Smooth muscle cell (in vitro differentiated cells): ENCODE measurements around the gene MDM1. TPM values are rescaled to one million over a fixed set of nuclear protein-coding genes. Genes with fewer than 3 reads are reported as not detected.

Source experiments
- DNase-seq: peaks from one replicate; lab custom pipeline; 2025; ENCODE audit not compliant: unreplicated experiment; lab: John Stamatoyannopoulos, UW
- H2AFZ ChIP-seq: fragments of 200-600 bp; sonication (generic); 2 replicates; pipeline ENCODE4 v1.6.0; 2016; ENCODE audit warnings: antibody characterized with exemption, low read depth, mild to moderate bottlenecking
- H3F3A ChIP-seq: fragments of 200-600 bp; sonication (generic); 2 replicates; pipeline ENCODE4 v1.6.0; 2017; ENCODE audit warnings: antibody characterized with exemption, low read depth
- H3K27ac ChIP-seq: fragments of 200-600 bp; sonication (generic); 2 replicates; pipeline ENCODE4 v1.5.1; 2016; ENCODE audit warnings: low read depth, mild to moderate bottlenecking
- H3K27me3 ChIP-seq: fragments of 200-600 bp; sonication (generic); 2 replicates; pipeline ENCODE4 v1.6.1; 2016; ENCODE audit warnings: low read depth, mild to moderate bottlenecking
- H3K36me3 ChIP-seq: fragments of 200-600 bp; sonication (generic); 2 replicates; pipeline ENCODE4 v1.5.1; 2016; ENCODE audit warnings: low read depth
- H3K4me1 ChIP-seq: fragments of 200-600 bp; sonication (generic); 2 replicates; pipeline ENCODE4 v1.5.1; 2016; ENCODE audit warnings: low read depth
- H3K4me2 ChIP-seq: fragments of 200-600 bp; sonication (generic); 2 replicates; pipeline ENCODE4 v1.6.0; 2016; ENCODE audit warnings: mild to moderate bottlenecking
- H3K4me3 ChIP-seq: fragments of 200-600 bp; sonication (generic); 2 replicates; pipeline ENCODE4 v1.5.1; 2016; ENCODE audit warnings: mild to moderate bottlenecking
- H3K79me2 ChIP-seq: fragments of 200-600 bp; sonication (generic); 2 replicates; pipeline ENCODE4 v1.6.0; 2016; ENCODE audit warnings: low read depth, mild to moderate bottlenecking
- H3K9ac ChIP-seq: fragments of 200-600 bp; sonication (generic); 2 replicates; pipeline ENCODE4 v1.6.0; 2016; ENCODE audit warnings: low read depth
- H3K9me3 ChIP-seq: fragments of 200-600 bp; sonication (generic); replicated peaks from 2 replicates; pipeline ENCODE4 v1.5.1; 2016; ENCODE audit warnings: low read depth
- H4K20me1 ChIP-seq: fragments of 200-600 bp; sonication (generic); 2 replicates; pipeline ENCODE4 v1.6.0; 2016; ENCODE audit warnings: low read depth
- CTCF ChIP-seq: fragments of 200-600 bp; sonication (generic); IDR thresholded peaks from 2 replicates; pipeline ENCODE4 v1.5.1; 2017; ENCODE audit warnings: borderline replicate concordance, mild to moderate bottlenecking, antibody characterized with exemption; ENCODE audit not compliant: insufficient read depth, poor library complexity, severe bottlenecking
- WGBS: methylation state at CpG from one replicate; pipeline ENCODE4 v1.1.7; 2016; ENCODE audit warnings: low lambda C conversion rate; 5-methylcytosine and 5-hydroxymethylcytosine counted together
- polyA plus RNA-seq: library from polyadenylated mRNA; unstranded; fragments of >200 nt; fragmentation: Nextera tagmentation; extraction: Ambion mirVana; gene quantifications from 2 replicates; pipeline ENCODE4 v1.2.1, GENCODE V29; 2016
- total RNA-seq: library from RNA; depleted of rRNA; stranded (reverse); fragments of >200 nt; gene quantifications from 2 replicates; pipeline ENCODE4 v1.2.3, GENCODE V29; 2014

Gene MDM1
- total and polyA plus RNA-seq, 2 experiments from 2014 or later, result 5.4 to 15.9 TPM

DNA sequence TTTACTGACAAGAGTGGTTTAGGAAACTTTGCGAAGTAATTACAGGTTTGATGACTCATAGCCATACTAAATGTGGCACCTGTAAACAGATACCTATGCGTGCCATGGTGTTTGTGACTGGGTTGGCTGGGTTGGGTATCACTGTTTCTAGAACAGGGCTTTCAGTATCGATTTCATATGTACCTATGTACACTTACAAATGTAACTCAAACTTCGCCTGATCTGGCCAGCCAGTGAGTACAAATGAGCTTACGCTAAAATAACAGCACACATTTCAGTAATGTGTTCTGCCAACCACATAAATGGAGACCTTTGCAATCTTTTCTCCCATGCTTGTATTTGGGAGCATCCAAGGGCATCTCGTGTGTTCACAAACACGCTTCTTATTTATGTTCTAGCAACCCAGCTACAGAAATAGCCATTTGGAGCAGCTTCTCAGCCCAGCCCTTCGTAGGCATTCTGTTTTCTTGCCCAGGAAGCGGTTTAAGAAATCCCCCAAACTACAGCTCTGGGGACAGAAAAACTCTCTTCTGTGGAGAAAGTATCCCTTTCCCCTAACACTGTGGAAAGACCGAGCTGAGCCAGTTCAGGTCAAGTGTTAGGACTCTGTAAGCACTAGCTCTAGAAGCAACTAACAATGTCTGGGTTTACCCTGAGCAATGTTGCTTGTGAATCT, 42.3 kb upstream of the MDM1 start:
- Histone ChIP-seq H3K79me2 (no peaks in the 10 kb centered on the region), H3K4me1 (no peaks in the 10 kb centered on the region), H2AFZ (peak overlapping the region; percentile 22), H3K4me2 (no peak overlapping the region), H3K27ac (no peak overlapping the region), H3K27me3 (no peaks in the 10 kb centered on the region), H3K36me3 (no peaks in the 10 kb centered on the region), H3K4me3 (no peak overlapping the region), H3F3A (no peaks in the 10 kb centered on the region), H3K9me3 (no peaks in the 10 kb centered on the region), H3K9ac (no peak overlapping the region), H4K20me1 (no peaks in the 10 kb centered on the region)
- no peak for TF ChIP-seq CTCF
- whole genome bisulfite sequencing, result 91% methylated on average over 10 of the region's 10 CpGs
- DNase-seq, result no peak

DNA sequence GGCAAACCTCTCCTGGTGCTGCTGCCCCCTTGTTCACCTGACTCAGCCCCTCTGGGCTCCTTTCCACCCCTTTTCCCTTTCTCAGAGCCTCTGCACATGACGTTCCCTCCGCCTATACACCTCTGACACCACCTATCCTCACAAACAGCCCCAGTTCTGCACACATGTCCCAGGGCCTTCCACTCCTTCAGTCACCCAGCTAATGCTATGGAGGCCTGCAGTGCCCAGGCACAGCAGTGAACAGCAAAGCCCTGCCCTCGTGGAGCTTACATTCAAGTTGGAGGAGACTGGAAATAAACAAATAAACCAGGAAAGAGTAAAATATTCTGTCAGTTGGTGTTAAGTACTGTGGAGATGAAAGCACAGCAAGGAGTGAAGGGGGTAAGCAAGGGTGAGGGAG, 38.5 kb upstream of the MDM1 start:
- H2AFZ ChIP-seq, result no peak overlapping the region
- WGBS, result 95% methylated on average over 3 of the region's 3 CpGs
- no peaks in the 10 kb centered on the region for H3K36me3 ChIP-seq
- no peak for DNase-seq
- no peaks in the 10 kb centered on the region for H4K20me1 ChIP-seq
- H3F3A ChIP-seq, result peaks cover 5% of the 10 kb centered on the region
- H3K9ac ChIP-seq, result no peak overlapping the region
- no peaks in the 10 kb centered on the region for H3K9me3 ChIP-seq
- no peaks in the 10 kb centered on the region for H3K79me2 ChIP-seq
- H3K4me3 ChIP-seq, result no peak overlapping the region
- no peak overlapping the region for H3K27ac ChIP-seq
- no peak overlapping the region for H3K4me2 ChIP-seq
- peaks cover 5% of the 10 kb centered on the region for H3K4me1 ChIP-seq
- TF ChIP-seq CTCF, result no peak
- H3K27me3 ChIP-seq, result no peaks in the 10 kb centered on the region

GRCh38 chr12:68370006-68370590, 37.9 kb upstream of the MDM1 start:
- H3K9me3 ChIP-seq, result no peaks in the 10 kb centered on the region
- no peak for DNase-seq
- no peak overlapping the region for H2AFZ ChIP-seq
- H4K20me1 ChIP-seq, result no peaks in the 10 kb centered on the region
- peaks cover 5% of the 10 kb centered on the region for H3F3A ChIP-seq
- no peaks in the 10 kb centered on the region for H3K27me3 ChIP-seq
- WGBS, result 92% methylated on average over 8 of the region's 8 CpGs
- H3K4me1 ChIP-seq, result peaks cover 11% of the 10 kb centered on the region
- H3K36me3 ChIP-seq, result no peaks in the 10 kb centered on the region
- no peak for TF ChIP-seq CTCF
- no peaks in the 10 kb centered on the region for H3K79me2 ChIP-seq
- no peak overlapping the region for H3K4me3 ChIP-seq
- H3K4me2 ChIP-seq, result no peak overlapping the region
- no peak overlapping the region for H3K9ac ChIP-seq
- no peak overlapping the region for H3K27ac ChIP-seq

GRCh38 chr12:68368327-68368726, 36.2 kb upstream of the MDM1 start:
- H3K9me3 ChIP-seq, result no peaks in the 10 kb centered on the region
- H2AFZ ChIP-seq, result no peak overlapping the region
- peaks cover 13% of the 10 kb centered on the region for H3K4me1 ChIP-seq
- H3K27me3 ChIP-seq, result no peaks in the 10 kb centered on the region
- no peaks in the 10 kb centered on the region for H4K20me1 ChIP-seq
- no peak for DNase-seq
- peaks cover 5% of the 10 kb centered on the region for H3F3A ChIP-seq
- no peak for TF ChIP-seq CTCF
- H3K27ac ChIP-seq, result no peak overlapping the region
- no peaks in the 10 kb centered on the region for H3K36me3 ChIP-seq
- H3K9ac ChIP-seq, result no peak overlapping the region
- WGBS, result 97% methylated on average over 2 of the region's 2 CpGs
- no peaks in the 10 kb centered on the region for H3K79me2 ChIP-seq
- no peak overlapping the region for H3K4me3 ChIP-seq
- H3K4me2 ChIP-seq, result no peak overlapping the region
